GM12874 (cell line): Measurements from ENCODE around the gene RLF.
A peak's percentile ranks its signal among the peaks of the same experiment; 100 is the strongest.

Experiments used
- TF ChIP-seq, protein P1 (sequence below): IDR thresholded peaks from 2 replicates; pipeline ENCODE4 v1.5.1; 2011; ENCODE audit warnings: low read depth, mild to moderate bottlenecking, control low read depth, low read length, moderate library complexity; ENCODE audit not compliant: insufficient read depth

Gene RLF, protein sequence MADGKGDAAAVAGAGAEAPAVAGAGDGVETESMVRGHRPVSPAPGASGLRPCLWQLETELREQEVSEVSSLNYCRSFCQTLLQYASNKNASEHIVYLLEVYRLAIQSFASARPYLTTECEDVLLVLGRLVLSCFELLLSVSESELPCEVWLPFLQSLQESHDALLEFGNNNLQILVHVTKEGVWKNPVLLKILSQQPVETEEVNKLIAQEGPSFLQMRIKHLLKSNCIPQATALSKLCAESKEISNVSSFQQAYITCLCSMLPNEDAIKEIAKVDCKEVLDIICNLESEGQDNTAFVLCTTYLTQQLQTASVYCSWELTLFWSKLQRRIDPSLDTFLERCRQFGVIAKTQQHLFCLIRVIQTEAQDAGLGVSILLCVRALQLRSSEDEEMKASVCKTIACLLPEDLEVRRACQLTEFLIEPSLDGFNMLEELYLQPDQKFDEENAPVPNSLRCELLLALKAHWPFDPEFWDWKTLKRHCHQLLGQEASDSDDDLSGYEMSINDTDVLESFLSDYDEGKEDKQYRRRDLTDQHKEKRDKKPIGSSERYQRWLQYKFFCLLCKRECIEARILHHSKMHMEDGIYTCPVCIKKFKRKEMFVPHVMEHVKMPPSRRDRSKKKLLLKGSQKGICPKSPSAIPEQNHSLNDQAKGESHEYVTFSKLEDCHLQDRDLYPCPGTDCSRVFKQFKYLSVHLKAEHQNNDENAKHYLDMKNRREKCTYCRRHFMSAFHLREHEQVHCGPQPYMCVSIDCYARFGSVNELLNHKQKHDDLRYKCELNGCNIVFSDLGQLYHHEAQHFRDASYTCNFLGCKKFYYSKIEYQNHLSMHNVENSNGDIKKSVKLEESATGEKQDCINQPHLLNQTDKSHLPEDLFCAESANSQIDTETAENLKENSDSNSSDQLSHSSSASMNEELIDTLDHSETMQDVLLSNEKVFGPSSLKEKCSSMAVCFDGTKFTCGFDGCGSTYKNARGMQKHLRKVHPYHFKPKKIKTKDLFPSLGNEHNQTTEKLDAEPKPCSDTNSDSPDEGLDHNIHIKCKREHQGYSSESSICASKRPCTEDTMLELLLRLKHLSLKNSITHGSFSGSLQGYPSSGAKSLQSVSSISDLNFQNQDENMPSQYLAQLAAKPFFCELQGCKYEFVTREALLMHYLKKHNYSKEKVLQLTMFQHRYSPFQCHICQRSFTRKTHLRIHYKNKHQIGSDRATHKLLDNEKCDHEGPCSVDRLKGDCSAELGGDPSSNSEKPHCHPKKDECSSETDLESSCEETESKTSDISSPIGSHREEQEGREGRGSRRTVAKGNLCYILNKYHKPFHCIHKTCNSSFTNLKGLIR (N-terminal part only)

DNA sequence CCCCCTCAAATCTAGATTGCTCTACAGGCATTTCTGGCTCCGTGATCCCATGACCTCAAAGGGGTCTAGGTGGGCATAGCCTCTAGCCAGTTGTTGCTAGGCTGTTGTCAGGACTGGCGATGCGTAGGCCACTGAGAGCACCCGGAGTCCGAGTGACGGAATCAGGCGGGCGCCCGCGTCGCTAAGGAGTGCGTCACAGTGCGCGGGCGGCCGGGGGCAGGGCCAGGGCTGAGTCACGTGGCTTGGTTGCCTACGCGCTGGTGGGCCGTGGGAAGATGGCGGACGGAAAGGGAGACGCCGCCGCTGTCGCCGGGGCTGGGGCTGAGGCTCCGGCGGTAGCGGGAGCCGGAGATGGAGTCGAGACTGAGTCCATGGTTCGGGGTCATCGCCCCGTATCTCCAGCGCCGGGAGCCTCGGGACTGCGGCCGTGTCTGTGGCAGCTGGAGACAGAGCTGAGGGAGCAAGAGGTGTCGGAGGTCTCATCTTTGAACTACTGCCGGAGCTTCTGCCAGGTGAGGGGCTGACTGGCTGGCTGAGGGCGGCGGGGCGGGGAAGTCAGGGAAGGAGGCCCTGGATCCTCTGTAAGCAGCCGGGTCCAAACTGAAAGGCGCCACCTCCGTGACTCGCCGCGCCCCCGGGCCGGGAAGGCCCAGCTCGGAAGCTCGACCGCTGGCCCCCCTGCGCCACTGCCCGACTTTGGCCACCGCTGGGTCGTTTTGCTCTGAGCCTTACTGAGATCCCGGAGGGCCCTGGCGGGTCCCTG, at the start of gene RLF:
TSS of gene RLF (plus strand) at position 263 of the 763 bp plus-strand sequence. CDS start at position 276, 13 bp downstream.
- TF ChIP-seq, protein P1, sequence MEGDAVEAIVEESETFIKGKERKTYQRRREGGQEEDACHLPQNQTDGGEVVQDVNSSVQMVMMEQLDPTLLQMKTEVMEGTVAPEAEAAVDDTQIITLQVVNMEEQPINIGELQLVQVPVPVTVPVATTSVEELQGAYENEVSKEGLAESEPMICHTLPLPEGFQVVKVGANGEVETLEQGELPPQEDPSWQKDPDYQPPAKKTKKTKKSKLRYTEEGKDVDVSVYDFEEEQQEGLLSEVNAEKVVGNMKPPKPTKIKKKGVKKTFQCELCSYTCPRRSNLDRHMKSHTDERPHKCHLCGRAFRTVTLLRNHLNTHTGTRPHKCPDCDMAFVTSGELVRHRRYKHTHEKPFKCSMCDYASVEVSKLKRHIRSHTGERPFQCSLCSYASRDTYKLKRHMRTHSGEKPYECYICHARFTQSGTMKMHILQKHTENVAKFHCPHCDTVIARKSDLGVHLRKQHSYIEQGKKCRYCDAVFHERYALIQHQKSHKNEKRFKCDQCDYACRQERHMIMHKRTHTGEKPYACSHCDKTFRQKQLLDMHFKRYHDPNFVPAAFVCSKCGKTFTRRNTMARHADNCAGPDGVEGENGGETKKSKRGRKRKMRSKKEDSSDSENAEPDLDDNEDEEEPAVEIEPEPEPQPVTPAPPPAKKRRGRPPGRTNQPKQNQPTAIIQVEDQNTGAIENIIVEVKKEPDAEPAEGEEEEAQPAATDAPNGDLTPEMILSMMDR, result 0 out of 2 replicates have a peak, but pooled peaks have one; percentile 15

DNA sequence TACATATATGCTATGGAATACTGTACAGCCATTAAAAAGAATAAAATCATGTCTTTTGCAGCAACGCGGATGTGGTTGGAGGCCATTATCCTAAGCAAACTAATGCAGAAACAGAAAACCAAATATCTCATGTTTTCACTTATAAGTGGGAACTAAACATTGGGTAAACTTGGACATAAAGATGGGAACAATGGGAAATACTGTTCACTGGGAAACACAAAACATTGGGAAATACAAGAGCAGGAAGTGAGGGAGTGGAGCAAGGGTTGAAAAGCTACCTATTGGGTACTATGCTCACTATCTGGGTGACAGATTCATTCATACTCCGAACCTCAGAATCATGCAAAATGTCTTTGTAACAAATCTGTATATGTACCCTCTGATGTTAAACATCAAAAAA, 46.8 kb upstream of the RLF start:
- TF ChIP-seq, protein P1, result no peak

DNA sequence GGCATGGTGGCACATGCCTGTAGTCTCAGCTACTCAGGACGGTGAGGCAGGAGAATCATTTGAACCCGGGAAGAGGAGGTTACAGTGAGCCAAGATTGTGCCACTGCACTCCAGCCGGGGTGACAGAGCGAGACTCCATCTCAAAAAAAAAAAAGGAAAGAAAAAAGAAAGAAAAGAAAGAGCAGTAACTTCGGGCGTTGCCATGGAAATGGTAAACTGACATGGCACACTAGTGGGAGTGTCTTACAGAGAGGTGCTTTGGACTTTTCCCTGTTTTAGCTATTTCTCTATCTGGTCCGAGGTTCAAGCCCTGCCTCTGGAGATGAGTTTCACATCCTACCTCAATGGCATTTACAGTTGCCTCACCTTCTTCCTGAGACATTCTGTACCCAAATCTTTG, 41.1 kb upstream of the RLF start:
- TF ChIP-seq, protein P1, result no peak

DNA sequence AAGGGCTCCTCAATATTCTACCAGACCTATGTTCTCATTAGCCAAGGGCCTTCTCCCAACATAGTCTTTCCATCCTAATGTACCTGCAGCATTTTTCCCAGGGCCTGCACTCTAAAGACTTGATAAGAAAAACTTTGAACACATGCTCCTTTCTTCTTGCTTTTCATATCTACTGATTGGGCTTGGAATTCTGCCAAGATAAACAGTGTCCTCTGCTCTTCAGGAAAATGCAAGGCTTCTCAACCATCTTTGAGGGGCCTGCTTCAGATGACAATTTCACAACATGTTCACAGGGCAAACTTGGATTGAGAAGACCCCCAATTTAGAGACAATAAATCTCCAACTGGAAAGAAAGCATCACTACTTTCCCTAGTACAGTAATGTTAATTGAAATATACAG, 38.3 kb upstream of the RLF start:
- TF ChIP-seq, protein P1, result no peak

DNA sequence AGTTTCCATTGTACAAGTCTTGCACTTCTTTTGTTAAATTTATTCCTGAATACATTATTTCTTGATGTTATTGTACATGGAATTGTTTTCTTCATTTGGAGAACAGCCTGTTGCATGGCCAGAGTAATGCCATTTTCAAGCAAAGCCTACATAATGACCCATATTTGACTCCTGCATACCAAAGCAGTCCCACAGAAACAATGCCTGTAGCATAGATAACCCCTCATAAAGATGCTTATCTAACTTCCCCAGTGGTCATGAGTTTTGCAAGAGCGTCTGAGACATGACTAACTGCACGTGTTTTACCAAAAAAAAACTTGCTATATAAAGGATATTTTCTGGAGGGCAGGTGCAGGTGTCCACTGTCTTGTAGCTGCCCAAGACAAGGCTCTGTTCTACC, 30.3 kb upstream of the RLF start:
- TF ChIP-seq, protein P1, result no peak

DNA sequence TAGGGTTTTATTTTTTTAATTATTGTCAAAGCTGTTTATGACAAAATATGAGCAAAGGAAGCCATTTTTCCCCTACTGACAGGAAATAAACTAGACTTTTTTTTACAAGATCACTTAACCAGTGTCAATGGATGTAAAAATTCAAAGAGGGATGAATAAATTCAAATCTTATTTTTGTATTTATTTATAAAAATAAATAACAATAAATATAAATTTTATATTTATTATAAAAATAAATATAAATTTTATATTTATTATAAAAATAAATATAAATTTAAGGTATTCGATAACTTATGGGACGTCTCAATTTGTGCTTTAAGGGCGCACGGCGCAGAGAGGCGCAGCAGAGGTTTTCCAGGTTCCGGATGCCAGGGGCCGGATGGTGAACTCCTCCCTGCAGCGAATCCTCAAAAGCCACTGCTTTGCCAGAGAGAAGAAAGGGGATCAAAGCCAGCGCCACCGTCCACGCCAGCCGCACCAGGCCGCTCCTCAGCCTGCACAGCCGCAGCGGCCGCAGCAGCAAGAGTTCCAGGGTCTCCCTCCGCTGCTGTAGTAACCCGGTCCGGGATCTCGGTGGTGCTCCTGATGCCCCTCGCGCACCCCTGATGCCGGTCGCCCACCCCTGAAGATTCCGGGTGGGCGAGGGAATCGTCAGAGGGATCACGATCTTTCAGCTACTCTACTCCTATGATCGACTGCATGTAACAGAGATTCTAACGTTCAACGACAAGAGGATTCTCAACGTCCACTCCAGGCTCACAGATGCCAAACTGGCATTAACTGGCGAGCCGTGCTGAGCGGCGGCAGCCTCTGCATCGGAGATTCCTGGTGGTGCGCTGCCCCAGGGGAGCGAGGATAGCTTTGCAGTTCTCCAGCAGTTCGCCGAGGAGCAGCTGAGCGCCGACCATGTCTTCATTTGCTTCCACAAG, 28.5 kb upstream of the RLF start:
- TF ChIP-seq, protein P1, result no peak
